Nephron progenitor cell (in vitro differentiated cells): ENCODE results near the gene ISY1.
"Not testable (repeated sequence)": the region's sequence is repeated elsewhere in the genome, so short reads cannot be mapped to it uniquely, and the experiment has no call there.

Experiments used
- DNase-seq: peaks from one replicate; pipeline ENCODE4 v3.0.0; 2021
- H3K27ac Mint-ChIP-seq: 2 replicates; pipeline ENCODE4 v1.8.0; 2021; ENCODE audit warnings: mild to moderate bottlenecking, moderate library complexity, mixed read lengths
- H3K27me3 Mint-ChIP-seq: 2 replicates; pipeline ENCODE4 v1.8.0; 2021; ENCODE audit warnings: mild to moderate bottlenecking, low read depth, mixed read lengths; ENCODE audit not compliant: poor library complexity
- H3K36me3 Mint-ChIP-seq: 2 replicates; pipeline ENCODE4 v1.8.0; 2021; ENCODE audit warnings: low read depth, mixed read lengths
- H3K4me1 Mint-ChIP-seq: 2 replicates; pipeline ENCODE4 v1.8.0; 2021; ENCODE audit warnings: mixed read lengths
- H3K4me3 Mint-ChIP-seq: 2 replicates; pipeline ENCODE4 v1.8.0; 2021; ENCODE audit warnings: mild to moderate bottlenecking, moderate library complexity, mixed read lengths
- H3K9me3 Mint-ChIP-seq: 2 replicates; pipeline ENCODE4 v1.8.0; 2021; ENCODE audit warnings: mild to moderate bottlenecking, moderate library complexity, mixed read lengths
- TF ChIP-seq, protein P1 (sequence below): fragments of 200-600 bp; sonication (generic); IDR thresholded peaks from 2 replicates; pipeline ENCODE4 v1.5.0; 2021; ENCODE audit warnings: antibody characterized with exemption

Gene ISY1

GRCh38 chr3:129162729-129163579 lies 2.1 kb upstream of the ISY1 start:
- Mint-ChIP-seq H3K9me3 (no peaks in the 10 kb centered on the region), H3K27ac (peak overlapping the region; percentile 100), H3K27me3 (no peaks in the 10 kb centered on the region), H3K36me3 (peaks cover 28% of the 10 kb centered on the region), H3K4me3 (peak overlapping the region; percentile 96), H3K4me1 (peaks cover 38% of the 10 kb centered on the region)
- DNase-seq = peak; percentile 11
- TF ChIP-seq, protein P1, sequence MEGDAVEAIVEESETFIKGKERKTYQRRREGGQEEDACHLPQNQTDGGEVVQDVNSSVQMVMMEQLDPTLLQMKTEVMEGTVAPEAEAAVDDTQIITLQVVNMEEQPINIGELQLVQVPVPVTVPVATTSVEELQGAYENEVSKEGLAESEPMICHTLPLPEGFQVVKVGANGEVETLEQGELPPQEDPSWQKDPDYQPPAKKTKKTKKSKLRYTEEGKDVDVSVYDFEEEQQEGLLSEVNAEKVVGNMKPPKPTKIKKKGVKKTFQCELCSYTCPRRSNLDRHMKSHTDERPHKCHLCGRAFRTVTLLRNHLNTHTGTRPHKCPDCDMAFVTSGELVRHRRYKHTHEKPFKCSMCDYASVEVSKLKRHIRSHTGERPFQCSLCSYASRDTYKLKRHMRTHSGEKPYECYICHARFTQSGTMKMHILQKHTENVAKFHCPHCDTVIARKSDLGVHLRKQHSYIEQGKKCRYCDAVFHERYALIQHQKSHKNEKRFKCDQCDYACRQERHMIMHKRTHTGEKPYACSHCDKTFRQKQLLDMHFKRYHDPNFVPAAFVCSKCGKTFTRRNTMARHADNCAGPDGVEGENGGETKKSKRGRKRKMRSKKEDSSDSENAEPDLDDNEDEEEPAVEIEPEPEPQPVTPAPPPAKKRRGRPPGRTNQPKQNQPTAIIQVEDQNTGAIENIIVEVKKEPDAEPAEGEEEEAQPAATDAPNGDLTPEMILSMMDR = no peak

GRCh38 chr3:129161860-129162271 lies 1.0 kb upstream of the ISY1 start:
- Mint-ChIP-seq H3K36me3 (peaks cover 19% of the 10 kb centered on the region), H3K4me3 (peak overlapping the region; percentile 96), H3K9me3 (no peaks in the 10 kb centered on the region), H3K27ac (peak overlapping the region; percentile 100), H3K4me1 (peaks cover 38% of the 10 kb centered on the region), H3K27me3 (no peaks in the 10 kb centered on the region)
- DNase-seq = peak; percentile 13
- TF ChIP-seq, protein P1 = peak; percentile 4

DNA sequence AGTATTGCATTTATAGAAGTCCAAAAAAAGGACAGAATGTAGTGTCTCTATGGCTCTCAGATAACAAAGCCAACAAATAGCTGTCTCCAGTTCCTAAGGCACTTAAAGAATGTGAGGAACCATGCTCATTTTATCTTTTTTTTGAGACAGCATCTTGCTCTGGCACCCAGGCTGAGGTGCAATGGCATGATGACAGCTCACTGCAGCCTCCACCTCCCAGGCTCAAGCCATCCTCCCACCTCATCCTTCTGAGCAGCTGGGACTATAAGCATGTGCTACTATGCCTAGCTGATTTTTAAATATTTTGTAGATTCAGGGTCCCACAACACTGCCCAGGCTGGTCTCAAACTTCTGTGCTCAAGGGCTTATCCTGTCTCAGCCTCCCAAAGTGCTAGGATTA lies 16.1 kb downstream of the ISY1 start:
- H3K27me3 Mint-ChIP-seq = no peaks in the 10 kb centered on the region
- TF ChIP-seq, protein P1 = no peak

GRCh38 chr3:129141011-129141410 lies 19.9 kb downstream of the ISY1 start:
- DNase-seq, H3K27me3 Mint-ChIP-seq, H3K4me3 Mint-ChIP-seq, H3K27ac Mint-ChIP-seq, H3K4me1 Mint-ChIP-seq, H3K9me3 Mint-ChIP-seq: not testable (repeated sequence)
- H3K36me3 Mint-ChIP-seq = peaks cover 23% of the 10 kb centered on the region

More for the DNA sequence above, 16.1 kb downstream of the ISY1 start:
- no peak overlapping the region for H3K4me3 Mint-ChIP-seq
- H3K9me3 Mint-ChIP-seq = no peaks in the 10 kb centered on the region
- DNase-seq = no peak
- H3K27ac Mint-ChIP-seq = no peak overlapping the region
- peaks cover 19% of the 10 kb centered on the region for H3K36me3 Mint-ChIP-seq
- H3K4me1 Mint-ChIP-seq = no peaks in the 10 kb centered on the region

DNA sequence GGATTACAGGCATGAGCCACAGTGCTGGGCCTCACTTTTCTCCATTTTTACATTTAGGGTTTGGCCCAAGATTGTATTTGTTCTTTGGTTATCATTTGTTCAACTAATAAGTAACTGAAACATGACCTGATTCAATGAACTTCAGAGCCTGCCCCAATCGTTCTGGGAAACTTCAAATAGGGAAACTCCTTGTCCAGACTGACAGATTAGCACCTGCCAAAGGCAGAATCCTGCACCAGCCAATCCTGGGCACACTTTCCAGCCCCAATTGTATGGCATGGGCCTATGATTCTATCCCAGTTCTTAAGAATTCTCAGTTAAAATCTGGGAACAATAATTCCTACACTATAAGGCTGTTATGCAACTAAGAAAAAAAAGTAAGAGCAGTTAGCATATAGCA lies 21.0 kb downstream of the ISY1 start:
- no peaks in the 10 kb centered on the region for H3K9me3 Mint-ChIP-seq
- peaks cover 16% of the 10 kb centered on the region for H3K36me3 Mint-ChIP-seq
- TF ChIP-seq, protein P1 = no peak
- H3K27ac Mint-ChIP-seq = no peak overlapping the region
- no peak for DNase-seq
- H3K4me3 Mint-ChIP-seq = no peak overlapping the region
- no peaks in the 10 kb centered on the region for H3K4me1 Mint-ChIP-seq
- no peaks in the 10 kb centered on the region for H3K27me3 Mint-ChIP-seq

DNA sequence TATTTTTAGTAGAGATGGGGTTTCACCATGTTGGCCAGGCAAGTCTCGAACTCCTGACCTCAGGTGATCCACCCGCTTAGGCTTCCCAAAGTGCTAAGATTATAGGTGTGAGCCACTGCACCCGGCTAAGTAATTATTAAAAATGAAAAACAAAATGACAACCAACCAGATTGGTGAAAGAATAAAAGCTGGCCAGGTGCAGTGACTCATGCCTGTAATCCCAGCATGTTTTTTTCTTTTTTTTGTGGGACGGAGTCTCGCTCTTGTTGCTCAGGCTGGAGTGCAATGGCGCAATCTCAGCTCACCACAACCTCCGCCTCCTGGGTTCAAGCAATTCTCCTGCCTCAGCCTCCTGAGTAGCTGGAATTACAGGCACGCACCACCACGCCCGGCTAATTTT lies 24.6 kb downstream of the ISY1 start:
- DNase-seq, H3K9me3 Mint-ChIP-seq, H3K27me3 Mint-ChIP-seq, H3K27ac Mint-ChIP-seq, H3K4me3 Mint-ChIP-seq: not testable (repeated sequence)
- Mint-ChIP-seq H3K36me3 (peaks cover 48% of the 10 kb centered on the region), H3K4me1 (peaks cover 12% of the 10 kb centered on the region)
